Stimulated activated effector memory CD8-positive, alpha-beta T cell treated with anti-CD3 and anti-CD28 coated beads, Interleukin-12 subunit alpha, Interleukin-12 subunit beta, amount 100 ng/mL, for 72 hours (primary cell): ENCODE data around the gene MAP7.
"Not testable (repeated sequence)": the region's sequence is repeated elsewhere in the genome, so short reads cannot be mapped to it uniquely, and the experiment has no call there.

Source experiments
- ATAC-seq: fragments of 150-1000 bp; cut with Tn5 transposase; 2 replicates; pipeline ENCODE4 v1.10.0; 2021
- DNase-seq, 2 donors: peaks; one replicate each; pipeline ENCODE4 v3.0.0; 2021 to 2022; ENCODE audit warnings: low spot score in 2 of 2
- H3K27ac Mint-ChIP-seq: one replicate; pipeline ENCODE4 v1.8.0; 2022; ENCODE audit warnings: mild to moderate bottlenecking, mixed read lengths
- H3K36me3 Mint-ChIP-seq: one replicate; pipeline ENCODE4 v1.8.0; 2022; ENCODE audit warnings: mild to moderate bottlenecking, mixed read lengths
- H3K4me1 Mint-ChIP-seq: one replicate; pipeline ENCODE4 v1.8.0; 2022; ENCODE audit warnings: mixed read lengths
- H3K4me3 Mint-ChIP-seq: one replicate; pipeline ENCODE4 v1.8.0; 2022; ENCODE audit warnings: mild to moderate bottlenecking, mixed read lengths
- H3K9me3 Mint-ChIP-seq: one replicate; pipeline ENCODE4 v1.8.0; 2022; ENCODE audit warnings: mixed read lengths

The MAP7 gene

GRCh38 chr6:136550330-136551071 lies at the start of gene MAP7:
TSS of gene MAP7 (minus strand) at chr6:136550422. CDS start at chr6:136550408, 14 bp downstream.
- peak; percentile 94 for ATAC-seq
- H3K36me3 Mint-ChIP-seq, result no peaks in the 10 kb centered on the region
- DNase-seq, result peak; percentile 45 to 76
- H3K27ac Mint-ChIP-seq, result no peak within 1 kb of the TSS
- peak within 1 kb of the TSS; percentile 52 for H3K4me3 Mint-ChIP-seq
- H3K4me1 Mint-ChIP-seq, result no peaks in the 10 kb centered on the region
- no peaks in the 10 kb centered on the region for H3K9me3 Mint-ChIP-seq

GRCh38 chr6:136599329-136600011 lies 49.2 kb upstream of the MAP7 start:
- no peak overlapping the region for H3K4me3 Mint-ChIP-seq
- H3K36me3 Mint-ChIP-seq, result peaks cover 53% of the 10 kb centered on the region
- DNase-seq (peak in 1 of 2 donors; percentile 35), ATAC-seq (no peak)
- H3K4me1 Mint-ChIP-seq, result peaks cover 22% of the 10 kb centered on the region
- H3K9me3 Mint-ChIP-seq, result no peaks in the 10 kb centered on the region
- H3K27ac Mint-ChIP-seq, result no peak overlapping the region

GRCh38 chr6:136598048-136598447 lies 47.8 kb upstream of the MAP7 start:
- H3K4me3 Mint-ChIP-seq, result no peak overlapping the region
- ATAC-seq, result no peak
- H3K27ac Mint-ChIP-seq, result peak overlapping the region; percentile 58
- peak in 1 of 2 donors; percentile 28 for DNase-seq
- peaks cover 36% of the 10 kb centered on the region for H3K4me1 Mint-ChIP-seq
- no peaks in the 10 kb centered on the region for H3K9me3 Mint-ChIP-seq
- peaks cover 46% of the 10 kb centered on the region for H3K36me3 Mint-ChIP-seq

- H3K4me1 Mint-ChIP-seq, result peaks cover 37% of the 10 kb centered on the region
- H3K27ac Mint-ChIP-seq, result peak overlapping the region; percentile 97
- no peak for DNase-seq
- H3K36me3 Mint-ChIP-seq, result peaks cover 51% of the 10 kb centered on the region
- no peaks in the 10 kb centered on the region for H3K9me3 Mint-ChIP-seq
- H3K4me3 Mint-ChIP-seq, result peak overlapping the region; percentile 66
- no peak for ATAC-seq
Measured at GRCh38 chr6:136594671-136595070, 44.4 kb upstream of the MAP7 start.

- peaks cover 56% of the 10 kb centered on the region for H3K36me3 Mint-ChIP-seq
Measured at GRCh38 chr6:136593748-136594490, 43.7 kb upstream of the MAP7 start.

GRCh38 chr6:136592930-136593673 lies 42.9 kb upstream of the MAP7 start:
- Mint-ChIP-seq H3K27ac (peak overlapping the region; percentile 97), H3K4me3 (peak overlapping the region; percentile 66), H3K4me1 (peaks cover 37% of the 10 kb centered on the region), H3K9me3 (no peaks in the 10 kb centered on the region), H3K36me3 (peaks cover 60% of the 10 kb centered on the region)
- ATAC-seq (no peak), DNase-seq (peak in 1 of 2 donors; percentile 49)

More at GRCh38 chr6:136593748-136594490, 43.7 kb upstream of the MAP7 start:
- DNase-seq (peak; percentile 22 to 80), ATAC-seq (peak; percentile 97)
- Mint-ChIP-seq H3K9me3 (no peaks in the 10 kb centered on the region), H3K27ac (peak overlapping the region; percentile 97), H3K4me3 (peak overlapping the region; percentile 66), H3K4me1 (peaks cover 37% of the 10 kb centered on the region)

- ATAC-seq, result no peak
- H3K4me1 Mint-ChIP-seq, result peaks cover 35% of the 10 kb centered on the region
- H3K4me3 Mint-ChIP-seq, result no peak overlapping the region
- H3K9me3 Mint-ChIP-seq, result no peaks in the 10 kb centered on the region
- peak overlapping the region; percentile 54 for H3K27ac Mint-ChIP-seq
- no peak for DNase-seq
- peaks cover 60% of the 10 kb centered on the region for H3K36me3 Mint-ChIP-seq
Measured at GRCh38 chr6:136591617-136592016, 41.4 kb upstream of the MAP7 start.

- not testable (repeated sequence) for ATAC-seq, H3K9me3 Mint-ChIP-seq, H3K4me3 Mint-ChIP-seq
- Mint-ChIP-seq H3K4me1 (peaks cover 27% of the 10 kb centered on the region), H3K36me3 (peaks cover 62% of the 10 kb centered on the region), H3K27ac (peak overlapping the region; percentile 54)
- peak in 1 of 2 donors; percentile 22 for DNase-seq
Measured at GRCh38 chr6:136590846-136591245, 40.6 kb upstream of the MAP7 start.

GRCh38 chr6:136587527-136587926 lies 37.3 kb upstream of the MAP7 start:
- DNase-seq, result no peak
- H3K4me1 Mint-ChIP-seq, result peaks cover 7% of the 10 kb centered on the region
- no peaks in the 10 kb centered on the region for H3K9me3 Mint-ChIP-seq
- H3K4me3 Mint-ChIP-seq, result no peak overlapping the region
- no peak for ATAC-seq
- no peak overlapping the region for H3K27ac Mint-ChIP-seq
- H3K36me3 Mint-ChIP-seq, result peaks cover 64% of the 10 kb centered on the region

- H3K9me3 Mint-ChIP-seq, result no peaks in the 10 kb centered on the region
- ATAC-seq, result no peak
Measured at GRCh38 chr6:136586295-136586694, 36.1 kb upstream of the MAP7 start.

GRCh38 chr6:136585523-136585922 lies 35.3 kb upstream of the MAP7 start:
- not testable (repeated sequence) for ATAC-seq, H3K4me3 Mint-ChIP-seq, H3K27ac Mint-ChIP-seq, DNase-seq, H3K4me1 Mint-ChIP-seq, H3K9me3 Mint-ChIP-seq
- H3K36me3 Mint-ChIP-seq, result peaks cover 53% of the 10 kb centered on the region

More at GRCh38 chr6:136586295-136586694, 36.1 kb upstream of the MAP7 start:
- peaks cover 7% of the 10 kb centered on the region for H3K4me1 Mint-ChIP-seq
- H3K36me3 Mint-ChIP-seq, result peaks cover 53% of the 10 kb centered on the region
- peak overlapping the region; percentile 73 for H3K27ac Mint-ChIP-seq
- no peak for DNase-seq
- no peak overlapping the region for H3K4me3 Mint-ChIP-seq

- H3K4me1 Mint-ChIP-seq, ATAC-seq, H3K4me3 Mint-ChIP-seq, DNase-seq, H3K9me3 Mint-ChIP-seq: not testable (repeated sequence)
- Mint-ChIP-seq H3K36me3 (peaks cover 53% of the 10 kb centered on the region), H3K27ac (peak overlapping the region; percentile 83)
Measured at GRCh38 chr6:136584290-136584689, 34.1 kb upstream of the MAP7 start.

GRCh38 chr6:136582711-136583471 lies 32.7 kb upstream of the MAP7 start:
- peak overlapping the region; percentile 83 for H3K27ac Mint-ChIP-seq
- ATAC-seq, result no peak
- no peaks in the 10 kb centered on the region for H3K9me3 Mint-ChIP-seq

GRCh38 chr6:136579800-136580199 lies 29.6 kb upstream of the MAP7 start:
- Mint-ChIP-seq H3K4me3 (no peak overlapping the region), H3K4me1 (peaks cover 7% of the 10 kb centered on the region), H3K27ac (peak overlapping the region; percentile 35), H3K9me3 (no peaks in the 10 kb centered on the region), H3K36me3 (peaks cover 76% of the 10 kb centered on the region)
- no peak for DNase-seq
- no peak for ATAC-seq

More at GRCh38 chr6:136582711-136583471, 32.7 kb upstream of the MAP7 start:
- no peak for DNase-seq
- Mint-ChIP-seq H3K4me3 (no peak overlapping the region), H3K4me1 (peaks cover 7% of the 10 kb centered on the region), H3K36me3 (peaks cover 57% of the 10 kb centered on the region)
